ENCODE results near the gene NPHP4.

DNA sequence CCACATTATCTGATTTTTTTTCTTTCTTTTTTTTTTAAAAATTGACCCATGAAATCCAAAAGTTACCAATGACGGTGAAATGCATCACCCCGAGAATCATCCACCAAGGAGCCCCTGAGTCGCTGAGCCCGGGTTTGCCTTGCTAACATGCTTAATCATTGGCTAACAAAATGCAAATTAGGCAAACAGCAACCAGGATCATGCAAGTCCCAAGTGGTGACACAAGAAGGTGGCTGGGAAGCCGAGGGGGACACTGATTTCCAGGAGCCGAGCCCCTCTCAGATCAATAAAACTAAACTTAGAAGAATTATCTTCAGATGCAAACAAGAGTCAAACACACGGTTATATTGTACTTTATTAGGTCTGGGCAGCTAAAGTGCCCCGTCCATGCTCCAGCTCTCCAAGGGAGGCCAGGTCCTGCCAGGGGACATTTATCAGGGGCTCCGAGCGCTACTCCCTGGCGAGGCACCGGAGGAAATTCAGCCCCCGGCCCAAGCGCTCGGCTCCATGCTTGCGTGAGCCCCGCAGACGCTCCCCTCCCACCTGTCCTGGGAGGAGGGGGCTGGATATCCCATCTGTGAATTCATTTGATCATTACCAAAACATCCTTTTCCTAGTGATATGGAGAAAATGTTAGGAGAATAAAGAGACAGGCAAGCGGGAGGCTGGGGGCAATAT, 154.1 kb downstream of the NPHP4 start:
- TF ChIP-seq, protein P1, sequence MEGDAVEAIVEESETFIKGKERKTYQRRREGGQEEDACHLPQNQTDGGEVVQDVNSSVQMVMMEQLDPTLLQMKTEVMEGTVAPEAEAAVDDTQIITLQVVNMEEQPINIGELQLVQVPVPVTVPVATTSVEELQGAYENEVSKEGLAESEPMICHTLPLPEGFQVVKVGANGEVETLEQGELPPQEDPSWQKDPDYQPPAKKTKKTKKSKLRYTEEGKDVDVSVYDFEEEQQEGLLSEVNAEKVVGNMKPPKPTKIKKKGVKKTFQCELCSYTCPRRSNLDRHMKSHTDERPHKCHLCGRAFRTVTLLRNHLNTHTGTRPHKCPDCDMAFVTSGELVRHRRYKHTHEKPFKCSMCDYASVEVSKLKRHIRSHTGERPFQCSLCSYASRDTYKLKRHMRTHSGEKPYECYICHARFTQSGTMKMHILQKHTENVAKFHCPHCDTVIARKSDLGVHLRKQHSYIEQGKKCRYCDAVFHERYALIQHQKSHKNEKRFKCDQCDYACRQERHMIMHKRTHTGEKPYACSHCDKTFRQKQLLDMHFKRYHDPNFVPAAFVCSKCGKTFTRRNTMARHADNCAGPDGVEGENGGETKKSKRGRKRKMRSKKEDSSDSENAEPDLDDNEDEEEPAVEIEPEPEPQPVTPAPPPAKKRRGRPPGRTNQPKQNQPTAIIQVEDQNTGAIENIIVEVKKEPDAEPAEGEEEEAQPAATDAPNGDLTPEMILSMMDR (IDR thresholded peaks at IDR 0.05 in 4 of 5, conservative IDR thresholded peaks at IDR 0.05 in 1 of 5), result no peak
- TF ChIP-seq POLR2A (IDR thresholded peaks at IDR 0.05), result no peak
